NCI-H2171 treated with DMSO at 0.1 percent for 48 hours (cell line): ENCODE data around the gene TRAPPC5.

Source experiments
- DNase-seq: peaks from one replicate; lab custom pipeline; 2025; lab: John Stamatoyannopoulos, UW

Gene TRAPPC5

GRCh38 chr19:7645656-7646425, 34.8 kb upstream of the TRAPPC5 start:
- DNase-seq = no peak

- no peak for DNase-seq
Observed at GRCh38 chr19:7646426-7646700, 34.3 kb upstream of the TRAPPC5 start.

GRCh38 chr19:7647156-7647555, 33.5 kb upstream of the TRAPPC5 start:
- no peak for DNase-seq

GRCh38 chr19:7648265-7649014, 32.2 kb upstream of the TRAPPC5 start:
- no peak for DNase-seq

GRCh38 chr19:7650148-7650547, 30.5 kb upstream of the TRAPPC5 start:
- no peak for DNase-seq

GRCh38 chr19:7652061-7652641, 28.5 kb upstream of the TRAPPC5 start:
- peak; percentile 88 for DNase-seq

GRCh38 chr19:7654401-7654800, 26.2 kb upstream of the TRAPPC5 start:
- no peak for DNase-seq

GRCh38 chr19:7655581-7655980, 25.1 kb upstream of the TRAPPC5 start:
- DNase-seq = no peak

- no peak for DNase-seq
Observed at GRCh38 chr19:7657131-7657751, 23.4 kb upstream of the TRAPPC5 start.

GRCh38 chr19:7658219-7658686, 22.4 kb upstream of the TRAPPC5 start:
- DNase-seq = peak; percentile 14

- DNase-seq = no peak
Observed at GRCh38 chr19:7661744-7662538, 18.7 kb upstream of the TRAPPC5 start.

GRCh38 chr19:7662657-7663056, 18.0 kb upstream of the TRAPPC5 start:
- DNase-seq = no peak

GRCh38 chr19:7663706-7664105, 16.9 kb upstream of the TRAPPC5 start:
- DNase-seq = no peak

GRCh38 chr19:7665076-7665475, 15.6 kb upstream of the TRAPPC5 start:
- DNase-seq = no peak

- DNase-seq = no peak
Observed at GRCh38 chr19:7668842-7669241, 11.8 kb upstream of the TRAPPC5 start, which contains the start of gene RETN. TSS of gene RETN (plus strand) at chr19:7669049. CDS start at chr19:7669327, 278 bp downstream.

GRCh38 chr19:7669641-7670040, 11.0 kb upstream of the TRAPPC5 start:
- DNase-seq = no peak

- no peak for DNase-seq
Observed at GRCh38 chr19:7670150-7670783, 10.4 kb upstream of the TRAPPC5 start.

GRCh38 chr19:7670790-7671189, 9.8 kb upstream of the TRAPPC5 start:
- DNase-seq = no peak

- DNase-seq = no peak
Observed at GRCh38 chr19:7672522-7672921, 8.1 kb upstream of the TRAPPC5 start.

GRCh38 chr19:7674010-7675005, 6.3 kb upstream of the TRAPPC5 start:
- peak; percentile 86 for DNase-seq
